Kidney (tissue), 14 donors: Measurements from ENCODE around the gene BCAS3. TPM values are rescaled to one million over a fixed set of nuclear protein-coding genes. Genes with fewer than 3 reads are reported as not detected.
"Not testable (repeated sequence)": the region's sequence is repeated elsewhere in the genome, so short reads cannot be mapped to it uniquely, and the experiment has no call there.

Source experiments
- DNase-seq, 5 donors: peaks; one replicate each; pipeline ENCODE4 v3.0.0-alpha.2; 2013 to 2020
- FAIRE-seq: peaks from 2 replicates; lab custom pipeline; 2012; peaks lifted over from hg19 to GRCh38; lab: Jason Lieb, UNC
- H3K27ac ChIP-seq, 2 donors: one replicate each; pipeline ENCODE4 v1.7.0; 2013; ENCODE audit warnings: low read depth in 2 of 2, low read length in 2 of 2, inconsistent platforms in 1 of 2
- H3K27me3 ChIP-seq: one replicate; pipeline ENCODE4 v1.7.1; 2013; ENCODE audit warnings: low read length, inconsistent platforms; ENCODE audit not compliant: control insufficient read depth, insufficient read depth
- H3K36me3 ChIP-seq, 3 donors: one replicate each; pipeline versions ENCODE4 v1.7.0 to v1.7.1; 2013; ENCODE audit warnings: low read length in 3 of 3, control low read depth in 1 of 3, inconsistent platforms in 1 of 3; ENCODE audit not compliant: insufficient read depth in 3 of 3, control insufficient read depth in 2 of 3
- H3K4me1 ChIP-seq, 3 donors: one replicate each; pipeline versions ENCODE4 v1.7.0 to v1.7.1; 2013; ENCODE audit warnings: low read length in 3 of 3, inconsistent platforms in 1 of 3, low read depth in 1 of 3; ENCODE audit not compliant: control insufficient read depth in 2 of 3, insufficient read depth in 2 of 3
- H3K4me3 ChIP-seq, 3 donors: one replicate each; pipeline versions ENCODE4 v1.7.0 to v1.8.1; 2013; ENCODE audit warnings: low read length in 3 of 3, control low read depth in 1 of 3, inconsistent platforms in 1 of 3
- H3K9ac ChIP-seq, 3 donors: one replicate each; pipeline versions ENCODE4 v1.7.0 to v1.7.1; 2013; ENCODE audit warnings: low read length in 3 of 3, control low read depth in 1 of 3, inconsistent platforms in 1 of 3
- H3K9me3 ChIP-seq, 3 donors: one replicate each; pipeline versions ENCODE4 v1.7.0 to v1.7.1; 2013; ENCODE audit warnings: low read length in 3 of 3, control low read depth in 1 of 3, inconsistent platforms in 1 of 3; ENCODE audit not compliant: control insufficient read depth in 2 of 3, insufficient read depth in 1 of 3
- intact Hi-C: fragments of 100-400 bp; cut with DNase I; formaldehyde crosslinking; loops from one replicate; pipeline ENCODE4 v1.11.1; 2022
- polyA plus RNA-seq: library from polyadenylated mRNA; stranded (reverse); fragments of 350-450 nt; fragmentation: Illumina TruSeq; extraction: RNeasy Lipid Tissue Mini Kit (QIAGEN cat#74804); gene quantifications from one replicate; pipeline ENCODE4 v1.2.3, GENCODE V29; 2014; ENCODE audit warnings: low read depth, low replicate concordance; ENCODE audit not compliant: insufficient read depth
- total RNA-seq: library from RNA; stranded (reverse); fragmentation: NEBNext Ultra II Directional; extraction: Animal tissue kit (Norgen Biotek cat#: 25700); gene quantifications from one replicate; pipeline ENCODE4 v1.2.1, GENCODE V29; 2021
- TF ChIP-seq, protein P1 (sequence below): IDR thresholded peaks from 3 replicates; pipeline ENCODE4 v1.5.1; 2012; ENCODE audit warnings: mild to moderate bottlenecking, moderate library complexity, borderline replicate concordance; ENCODE audit not compliant: insufficient read depth; ENCODE audit errors: extremely low read depth
- donor health status: control.
- donor health status: control.
- donor health status: control.
- donor health status: control.
- donor health status: control.
- donor health status: DM: yes; HTN: yes; CAD: no.
- donor health status: Normal renal cell carcinoma (clear cell type).

The BCAS3 gene
- total and polyA plus RNA-seq, 2 donors from 2014 or later: 18.3 to 44.1 TPM

- TF ChIP-seq, protein P1, sequence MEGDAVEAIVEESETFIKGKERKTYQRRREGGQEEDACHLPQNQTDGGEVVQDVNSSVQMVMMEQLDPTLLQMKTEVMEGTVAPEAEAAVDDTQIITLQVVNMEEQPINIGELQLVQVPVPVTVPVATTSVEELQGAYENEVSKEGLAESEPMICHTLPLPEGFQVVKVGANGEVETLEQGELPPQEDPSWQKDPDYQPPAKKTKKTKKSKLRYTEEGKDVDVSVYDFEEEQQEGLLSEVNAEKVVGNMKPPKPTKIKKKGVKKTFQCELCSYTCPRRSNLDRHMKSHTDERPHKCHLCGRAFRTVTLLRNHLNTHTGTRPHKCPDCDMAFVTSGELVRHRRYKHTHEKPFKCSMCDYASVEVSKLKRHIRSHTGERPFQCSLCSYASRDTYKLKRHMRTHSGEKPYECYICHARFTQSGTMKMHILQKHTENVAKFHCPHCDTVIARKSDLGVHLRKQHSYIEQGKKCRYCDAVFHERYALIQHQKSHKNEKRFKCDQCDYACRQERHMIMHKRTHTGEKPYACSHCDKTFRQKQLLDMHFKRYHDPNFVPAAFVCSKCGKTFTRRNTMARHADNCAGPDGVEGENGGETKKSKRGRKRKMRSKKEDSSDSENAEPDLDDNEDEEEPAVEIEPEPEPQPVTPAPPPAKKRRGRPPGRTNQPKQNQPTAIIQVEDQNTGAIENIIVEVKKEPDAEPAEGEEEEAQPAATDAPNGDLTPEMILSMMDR: no peak
- Histone ChIP-seq H3K36me3 (no peaks in the 10 kb centered on the region), H3K27ac (no peak overlapping the region), H3K27me3 (no peaks in the 10 kb centered on the region), H3K4me3 (no peak overlapping the region), H3K9ac (no peak overlapping the region), H3K4me1 (peaks cover 11 to 14% (median 13%) of the 10 kb centered on the region in 3 donors), H3K9me3 (no peaks in the 10 kb centered on the region)
- intact Hi-C loops: no loop called here
- FAIRE-seq (no peak), DNase-seq (no peak)
These were observed 562.3 kb downstream of the BCAS3 start for GRCh38 chr17:61239953-61240352.

GRCh38 chr17:61240851-61241468, 563.3 kb downstream of the BCAS3 start:
- Histone ChIP-seq H3K4me1 (peaks cover 3 to 5% (median 5%) of the 10 kb centered on the region in 3 donors), H3K4me3 (no peak overlapping the region), H3K9me3 (no peaks in the 10 kb centered on the region), H3K9ac (no peak overlapping the region), H3K36me3 (no peaks in the 10 kb centered on the region), H3K27me3 (no peaks in the 10 kb centered on the region), H3K27ac (no peak overlapping the region)
- FAIRE-seq (no peak), DNase-seq (no peak)
- intact Hi-C loops: no loop called here
- TF ChIP-seq, protein P1: no peak

DNA sequence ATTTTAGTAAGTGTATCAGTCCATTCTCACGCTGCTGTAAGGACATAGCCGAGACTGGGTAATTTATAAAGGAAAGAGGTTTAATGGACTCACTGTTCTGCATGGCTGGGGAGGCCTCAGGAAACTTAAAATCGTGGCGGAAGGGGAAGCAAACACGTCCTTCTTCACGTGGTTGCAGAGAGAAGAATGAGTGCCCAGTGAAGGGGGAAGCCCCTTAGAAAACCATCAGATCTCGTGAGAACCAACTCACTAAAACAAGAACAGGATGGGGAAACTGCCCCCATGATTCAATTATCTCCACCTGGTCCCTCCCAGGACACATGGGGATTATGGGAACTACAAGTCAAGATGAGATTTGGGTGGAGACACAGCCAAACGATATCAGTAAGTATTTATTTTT, 567.3 kb downstream of the BCAS3 start:
- H3K27me3 ChIP-seq, H3K9ac ChIP-seq, FAIRE-seq, intact Hi-C loops, H3K9me3 ChIP-seq, DNase-seq, H3K4me3 ChIP-seq, H3K36me3 ChIP-seq, H3K27ac ChIP-seq: not testable (repeated sequence)
- peaks cover 4 to 12% (median 9%) of the 10 kb centered on the region in 3 donors for H3K4me1 ChIP-seq

DNA sequence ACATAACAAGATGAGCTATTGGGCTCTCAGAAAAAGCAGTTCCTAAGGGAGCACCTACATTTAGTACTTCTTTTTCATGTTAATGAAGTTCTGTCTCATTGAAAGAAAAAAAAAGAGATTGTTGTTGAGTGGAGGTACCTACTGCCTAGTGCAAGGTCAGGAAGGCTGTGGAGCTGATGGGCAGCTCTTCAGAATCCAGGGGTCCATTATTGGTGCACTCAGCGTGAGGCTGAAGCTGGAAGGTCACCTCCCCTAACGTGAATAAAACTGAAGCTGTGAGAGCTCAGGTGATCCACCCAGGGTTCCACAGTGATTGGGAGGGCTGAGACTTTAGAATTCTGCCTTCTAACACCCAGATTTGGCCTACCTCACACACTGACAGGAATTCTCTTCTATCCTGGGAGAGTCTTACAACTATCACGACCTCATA, 568.1 kb downstream of the BCAS3 start:
- intact Hi-C loops: no loop called here
- H3K36me3 ChIP-seq: no peaks in the 10 kb centered on the region
- TF ChIP-seq, protein P1: no peak
- no peak overlapping the region for H3K4me3 ChIP-seq
- H3K9me3 ChIP-seq: no peaks in the 10 kb centered on the region
- H3K27me3 ChIP-seq: no peaks in the 10 kb centered on the region
- no peak for FAIRE-seq
- no peak overlapping the region for H3K9ac ChIP-seq
- no peak overlapping the region for H3K27ac ChIP-seq
- DNase-seq: no peak
- H3K4me1 ChIP-seq: peaks cover 8 to 13% (median 12%) of the 10 kb centered on the region in 3 donors
